SK-N-MC (cell line): ENCODE measurements around the gene CLDND2.

Experiments used
- EZH2 ChIP-seq: fragments of 200-600 bp; sonication (generic); IDR thresholded peaks from one replicate; pipeline ENCODE4 v1.6.1; 2017; ENCODE audit warnings: antibody characterized with exemption
- FOXP2 ChIP-seq: optimal IDR thresholded peaks from 2 replicates; pipeline ENCODE3; 2011; ENCODE audit warnings: mild to moderate bottlenecking, moderate library complexity; ENCODE audit not compliant: insufficient read depth; ENCODE audit errors: extremely low read length, control extremely low read depth
- POLR2AphosphoS5 ChIP-seq: IDR thresholded peaks from 2 replicates; pipeline ENCODE4 v1.6.1; 2012; ENCODE audit warnings: mild to moderate bottlenecking, low read depth, low read length, borderline replicate concordance

GRCh38 chr19:51370230-51370629, 1.4 kb upstream of the CLDND2 start:
- TF ChIP-seq POLR2AphosphoS5 (no peak), EZH2 (no peak), FOXP2 (no peak)
